Adipocyte (in vitro differentiated cells): ENCODE data around the gene ATG101.

Source experiments
- DNase-seq: peaks from one replicate; pipeline ENCODE4 v3.0.0-alpha.2; 2015; ENCODE audit warnings: low read depth
- H3K27me3 ChIP-seq: replicated peaks from 2 replicates; pipeline ENCODE4 v1.7.0; 2013; ENCODE audit warnings: mild to moderate bottlenecking, low read length, moderate library complexity; ENCODE audit not compliant: control insufficient read depth, insufficient read depth
- H3K36me3 ChIP-seq: 2 replicates; pipeline ENCODE4 v1.7.0; 2013; ENCODE audit warnings: low read length, mild to moderate bottlenecking, moderate library complexity; ENCODE audit not compliant: control insufficient read depth, insufficient read depth, severe bottlenecking
- H3K4me1 ChIP-seq: 2 replicates; pipeline ENCODE4 v1.7.0; 2013; ENCODE audit warnings: mild to moderate bottlenecking, low read length, moderate library complexity; ENCODE audit not compliant: control insufficient read depth, insufficient read depth
- H3K4me3 ChIP-seq: 2 replicates; pipeline ENCODE4 v1.7.0; 2013; ENCODE audit warnings: mild to moderate bottlenecking, low read length, moderate library complexity
- H3K9ac ChIP-seq: 2 replicates; pipeline ENCODE4 v1.7.0; 2013; ENCODE audit warnings: mild to moderate bottlenecking, low read length, moderate library complexity
- H3K9me3 ChIP-seq: 2 replicates; pipeline ENCODE4 v1.7.0; 2013; ENCODE audit warnings: mild to moderate bottlenecking, low read length, moderate library complexity; ENCODE audit not compliant: control insufficient read depth

Gene ATG101

DNA sequence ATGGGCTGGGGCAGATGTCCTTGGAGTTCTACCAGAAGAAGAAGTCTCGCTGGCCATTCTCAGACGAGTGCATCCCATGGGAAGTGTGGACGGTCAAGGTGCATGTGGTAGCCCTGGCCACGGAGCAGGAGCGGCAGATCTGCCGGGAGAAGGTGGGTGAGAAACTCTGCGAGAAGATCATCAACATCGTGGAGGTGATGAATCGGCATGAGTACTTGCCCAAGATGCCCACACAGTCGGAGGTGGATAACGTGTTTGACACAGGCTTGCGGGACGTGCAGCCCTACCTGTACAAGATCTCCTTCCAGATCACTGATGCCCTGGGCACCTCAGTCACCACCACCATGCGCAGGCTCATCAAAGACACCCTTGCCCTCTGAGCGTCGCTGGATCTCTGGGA lies 7.0 kb downstream of the ATG101 start:
- peaks cover 46% of the 10 kb centered on the region for H3K36me3 ChIP-seq
- no peak overlapping the region for H3K9ac ChIP-seq
- H3K27me3 ChIP-seq, result no peaks in the 10 kb centered on the region
- H3K9me3 ChIP-seq, result no peaks in the 10 kb centered on the region
- no peak for DNase-seq
- H3K4me3 ChIP-seq, result no peak overlapping the region
- H3K4me1 ChIP-seq, result peaks cover 26% of the 10 kb centered on the region

DNA sequence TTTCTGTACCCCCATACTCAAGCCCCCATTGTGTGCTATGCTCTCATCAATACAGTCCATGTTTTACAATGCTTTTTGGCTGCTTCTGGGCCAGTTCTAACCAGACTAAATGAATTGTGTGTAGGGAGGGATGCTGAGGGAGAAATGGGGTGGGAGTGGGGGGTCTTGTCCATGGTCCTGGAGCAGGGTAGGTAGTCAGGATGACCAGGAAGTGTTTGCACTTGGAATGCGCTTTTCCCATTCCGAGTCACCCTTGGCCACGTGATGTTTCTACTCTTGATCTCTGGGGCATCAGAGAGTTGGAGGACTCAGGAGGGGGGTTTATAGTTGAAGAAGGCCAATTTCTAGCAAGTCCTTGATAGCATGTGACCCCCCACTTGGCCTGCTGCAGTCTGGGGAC lies 8.5 kb downstream of the ATG101 start:
- Histone ChIP-seq H3K9me3 (no peaks in the 10 kb centered on the region), H3K27me3 (no peaks in the 10 kb centered on the region), H3K9ac (no peak overlapping the region), H3K4me1 (peaks cover 32% of the 10 kb centered on the region), H3K36me3 (peaks cover 44% of the 10 kb centered on the region), H3K4me3 (no peak overlapping the region)
- DNase-seq, result no peak

DNA sequence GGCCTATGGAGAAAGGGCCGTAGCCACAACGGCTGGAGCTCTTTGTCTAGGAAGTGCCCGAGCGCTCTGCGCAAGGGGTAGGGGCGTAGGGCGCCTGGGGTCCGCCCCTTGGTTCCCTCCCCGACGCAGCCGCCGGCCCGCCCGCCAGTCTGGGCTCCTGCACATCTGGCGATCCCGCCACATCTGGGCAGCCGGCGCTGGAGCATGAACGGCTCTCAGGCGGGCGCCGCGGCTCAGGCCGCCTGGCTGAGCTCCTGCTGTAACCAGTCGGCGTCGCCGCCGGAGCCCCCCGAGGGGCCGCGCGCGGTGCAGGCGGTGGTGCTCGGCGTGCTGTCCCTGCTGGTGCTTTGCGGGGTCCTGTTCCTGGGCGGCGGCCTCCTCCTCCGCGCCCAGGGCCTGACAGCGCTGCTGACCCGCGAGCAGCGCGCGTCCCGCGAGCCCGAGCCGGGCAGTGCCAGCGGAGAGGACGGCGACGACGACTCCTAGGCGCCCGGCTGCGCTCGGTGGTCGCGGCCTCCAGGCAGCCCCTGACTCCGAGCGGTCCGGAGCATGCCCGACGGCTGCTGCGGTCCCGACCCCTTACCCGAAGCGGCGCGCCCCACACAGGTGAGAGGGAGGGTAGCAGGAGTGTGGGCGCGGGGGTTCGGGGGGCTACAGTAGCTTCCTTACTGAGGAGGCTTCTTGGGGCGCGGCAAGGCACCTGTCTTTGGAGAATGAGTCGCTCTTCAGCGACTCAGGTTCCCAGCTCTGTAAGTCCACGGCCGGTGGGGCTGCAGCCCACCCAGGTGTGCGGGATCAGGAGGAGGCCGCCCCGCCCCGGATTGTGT lies 10.0 kb downstream of the ATG101 start, which contains the start of gene SMIM41:
TSS of gene SMIM41 (plus strand) at position 129 of the 827 bp plus-strand sequence. CDS start at position 205, 76 bp downstream.
- H3K9ac ChIP-seq, result no peak within 1 kb of the TSS
- peaks cover 32% of the 10 kb centered on the region for H3K36me3 ChIP-seq
- peaks cover 21% of the 10 kb centered on the region for H3K4me1 ChIP-seq
- no peak within 1 kb of the TSS for H3K4me3 ChIP-seq
- DNase-seq, result no peak
- no peaks in the 10 kb centered on the region for H3K27me3 ChIP-seq
- H3K9me3 ChIP-seq, result no peaks in the 10 kb centered on the region

DNA sequence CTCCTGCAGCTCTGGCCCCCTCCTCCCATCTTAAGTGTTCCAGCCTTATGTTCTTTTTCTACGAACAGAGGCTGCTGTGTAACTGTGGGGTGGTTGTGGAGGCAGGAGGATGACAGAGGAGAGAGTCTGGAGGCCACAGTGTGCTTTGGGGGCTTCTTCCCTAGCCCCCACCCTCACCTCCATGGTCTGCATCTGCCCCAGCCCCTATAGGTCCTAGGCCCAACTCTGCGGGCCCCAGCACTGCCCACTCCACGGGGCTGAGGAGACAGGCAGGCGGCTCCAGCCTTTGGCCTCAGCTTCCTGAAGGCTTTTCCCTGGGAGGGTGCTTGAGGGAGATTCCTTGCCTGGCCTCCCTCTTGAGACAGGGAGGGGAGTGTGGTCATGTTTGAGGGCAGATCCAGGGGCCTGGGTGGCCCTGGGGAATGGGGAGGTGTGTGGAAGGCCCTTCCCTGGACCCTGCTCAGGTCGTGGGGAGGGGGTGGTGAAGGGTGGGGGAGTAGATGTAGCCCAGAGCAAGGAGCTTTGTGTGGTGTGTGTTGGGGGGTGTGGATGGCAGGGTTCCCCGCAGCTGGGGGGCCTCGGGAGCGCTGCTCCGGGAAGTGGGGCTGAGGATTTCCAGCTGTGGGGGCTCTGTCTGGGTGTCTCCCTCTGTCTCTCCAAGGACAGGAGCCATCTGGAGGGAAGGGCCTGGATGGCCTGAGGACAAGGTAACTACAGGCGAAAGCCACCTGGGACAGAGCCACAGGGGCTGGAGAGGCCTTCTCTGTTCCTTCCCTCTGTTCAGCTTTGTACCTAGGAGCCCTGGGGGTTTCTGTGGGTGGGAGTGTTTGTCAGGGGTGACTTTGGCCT lies 10.8 kb downstream of the ATG101 start:
- H3K36me3 ChIP-seq, result peaks cover 24% of the 10 kb centered on the region
- no peak for DNase-seq
- no peak overlapping the region for H3K4me3 ChIP-seq
- H3K4me1 ChIP-seq, result peaks cover 21% of the 10 kb centered on the region
- H3K9ac ChIP-seq, result no peak overlapping the region
- no peaks in the 10 kb centered on the region for H3K27me3 ChIP-seq
- no peaks in the 10 kb centered on the region for H3K9me3 ChIP-seq

DNA sequence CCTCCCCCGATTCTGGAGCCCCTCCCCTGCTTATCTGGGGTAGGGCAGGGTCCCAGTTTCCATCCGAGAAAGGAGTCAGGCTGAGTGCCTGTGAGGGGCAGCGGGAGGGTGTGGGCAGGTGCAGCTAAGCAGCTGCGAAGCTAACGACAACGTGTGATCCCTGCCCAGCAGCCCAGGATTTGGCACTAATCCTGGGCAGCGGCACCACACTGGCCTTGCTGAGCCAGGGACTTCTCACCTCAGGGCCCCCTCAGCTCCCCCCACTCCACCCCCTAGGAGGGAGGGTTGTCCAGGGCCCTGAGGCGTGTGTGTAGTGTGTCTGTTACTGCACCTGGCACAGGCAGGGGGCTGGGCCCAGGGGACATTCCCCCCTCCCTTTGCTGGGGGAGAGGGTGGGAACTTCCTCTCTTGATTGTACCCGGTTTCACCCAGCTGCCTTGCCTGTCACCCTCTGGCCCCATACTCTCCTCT lies 11.5 kb downstream of the ATG101 start:
- peaks cover 19% of the 10 kb centered on the region for H3K36me3 ChIP-seq
- peaks cover 21% of the 10 kb centered on the region for H3K4me1 ChIP-seq
- H3K9ac ChIP-seq, result peak overlapping the region; percentile 54
- DNase-seq, result no peak
- no peak overlapping the region for H3K4me3 ChIP-seq
- H3K27me3 ChIP-seq, result no peaks in the 10 kb centered on the region
- no peaks in the 10 kb centered on the region for H3K9me3 ChIP-seq

DNA sequence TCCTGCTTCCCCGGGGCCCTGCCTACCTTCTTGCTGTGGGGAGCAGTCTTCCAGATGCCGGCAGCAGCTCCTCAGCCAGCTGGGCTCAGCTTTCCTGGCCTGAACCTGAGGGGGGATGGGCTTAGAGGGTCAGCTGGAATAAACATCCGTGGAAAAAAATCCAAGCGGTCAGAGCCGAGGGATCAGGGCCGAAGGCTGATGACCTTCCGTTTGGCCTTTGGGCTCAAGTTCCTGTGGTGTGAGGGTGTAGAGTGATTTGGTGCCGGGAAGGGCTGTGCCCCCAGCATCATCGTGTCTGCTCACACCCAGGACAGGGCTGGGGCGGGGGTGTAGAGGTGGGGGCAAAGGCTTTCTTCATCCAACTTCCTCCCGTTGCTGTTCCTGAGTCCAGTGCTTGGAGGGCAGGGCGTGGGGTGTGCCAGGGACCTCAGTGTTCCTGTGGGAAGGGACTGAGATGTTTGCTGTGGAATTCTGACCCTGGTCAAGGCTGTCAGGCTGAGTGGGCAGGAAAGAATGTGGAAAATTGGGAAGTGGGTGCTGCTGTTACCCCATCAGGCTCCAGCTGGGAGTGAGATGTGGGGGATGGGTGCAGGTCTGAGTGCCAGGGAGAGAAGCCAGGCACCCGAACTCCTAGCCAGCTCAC lies 12.4 kb downstream of the ATG101 start:
- Histone ChIP-seq H3K36me3 (peaks cover 11% of the 10 kb centered on the region), H3K27me3 (peaks cover 4% of the 10 kb centered on the region), H3K9ac (peak overlapping the region; percentile 54), H3K4me1 (peaks cover 21% of the 10 kb centered on the region), H3K9me3 (no peaks in the 10 kb centered on the region), H3K4me3 (no peak overlapping the region)
- peak; percentile 32 for DNase-seq

DNA sequence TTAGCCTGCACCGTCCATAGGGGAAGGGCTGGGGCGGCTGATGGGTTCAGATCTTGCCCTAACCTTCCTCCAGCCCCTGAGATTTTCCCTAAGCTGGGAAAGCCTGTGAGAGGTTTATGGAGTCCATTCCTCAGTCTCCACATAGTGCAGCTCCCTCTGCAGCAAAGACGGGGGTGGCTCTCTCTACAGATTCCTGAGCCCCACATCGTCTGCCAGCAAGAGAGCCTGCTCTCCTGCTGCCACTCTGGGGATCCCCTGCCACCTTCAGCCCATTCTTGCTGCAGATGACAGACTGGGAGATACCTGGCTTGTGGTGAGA lies 12.8 kb downstream of the ATG101 start:
- Histone ChIP-seq H3K9ac (no peak overlapping the region), H3K27me3 (peaks cover 5% of the 10 kb centered on the region), H3K36me3 (peaks cover 7% of the 10 kb centered on the region), H3K4me1 (peaks cover 21% of the 10 kb centered on the region), H3K9me3 (no peaks in the 10 kb centered on the region), H3K4me3 (no peak overlapping the region)
- no peak for DNase-seq

DNA sequence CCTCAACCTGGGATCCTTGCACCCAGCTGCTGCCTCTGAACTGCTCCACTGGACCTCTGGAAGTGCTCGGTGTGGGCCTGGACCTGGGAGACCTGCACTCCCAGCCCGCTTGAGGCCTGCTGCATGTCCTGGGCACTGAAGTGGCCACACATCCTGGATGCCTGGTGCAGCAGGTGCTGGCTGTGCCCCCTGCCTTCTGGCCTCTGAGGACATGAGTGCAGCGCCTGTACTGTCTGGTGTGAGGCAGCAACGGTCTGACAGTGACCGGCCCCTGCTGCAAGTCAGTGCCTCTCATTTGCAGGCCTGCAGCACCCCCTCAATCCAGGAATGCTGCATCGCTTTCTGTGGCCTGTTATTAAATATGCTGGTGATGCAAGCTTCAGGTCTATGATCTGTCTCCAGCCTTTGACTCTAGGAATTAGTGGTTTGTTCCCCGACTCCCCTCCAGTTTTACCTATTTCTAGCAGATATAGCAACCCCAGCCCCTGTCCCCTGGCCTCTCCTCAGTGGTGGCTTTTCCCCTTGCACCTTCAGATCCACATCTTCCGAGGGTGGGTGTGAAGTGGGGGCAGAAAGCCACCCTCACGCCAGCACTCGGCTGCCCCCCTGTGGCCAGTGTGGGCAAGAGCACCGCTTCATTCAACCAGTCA lies 13.3 kb downstream of the ATG101 start:
- H3K9ac ChIP-seq, result no peak overlapping the region
- peak; percentile 83 for DNase-seq
- no peak overlapping the region for H3K4me3 ChIP-seq
- H3K36me3 ChIP-seq, result peaks cover 2% of the 10 kb centered on the region
- peaks cover 9% of the 10 kb centered on the region for H3K27me3 ChIP-seq
- H3K9me3 ChIP-seq, result no peaks in the 10 kb centered on the region
- peaks cover 21% of the 10 kb centered on the region for H3K4me1 ChIP-seq

DNA sequence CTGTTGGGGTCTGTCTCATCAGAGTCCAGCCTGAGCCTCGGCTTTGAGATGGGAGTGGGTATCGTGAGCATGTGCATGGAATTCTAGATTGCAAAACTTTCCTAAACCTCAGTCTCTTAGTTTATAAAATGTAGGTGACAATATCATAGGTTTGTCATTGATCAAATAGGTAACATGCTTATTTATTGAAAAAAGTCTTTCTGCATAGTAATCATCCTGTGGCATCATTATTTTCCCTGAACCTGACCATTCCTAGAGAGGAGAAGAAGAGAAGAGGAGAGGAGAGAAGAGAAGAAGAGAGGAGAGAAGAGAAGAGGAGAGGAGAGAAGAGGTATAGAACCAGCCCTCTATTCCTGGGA lies 13.8 kb downstream of the ATG101 start:
- no peaks in the 10 kb centered on the region for H3K9me3 ChIP-seq
- peaks cover 12% of the 10 kb centered on the region for H3K27me3 ChIP-seq
- peaks cover 21% of the 10 kb centered on the region for H3K4me1 ChIP-seq
- no peak overlapping the region for H3K9ac ChIP-seq
- no peak overlapping the region for H3K4me3 ChIP-seq
- no peaks in the 10 kb centered on the region for H3K36me3 ChIP-seq
- no peak for DNase-seq

DNA sequence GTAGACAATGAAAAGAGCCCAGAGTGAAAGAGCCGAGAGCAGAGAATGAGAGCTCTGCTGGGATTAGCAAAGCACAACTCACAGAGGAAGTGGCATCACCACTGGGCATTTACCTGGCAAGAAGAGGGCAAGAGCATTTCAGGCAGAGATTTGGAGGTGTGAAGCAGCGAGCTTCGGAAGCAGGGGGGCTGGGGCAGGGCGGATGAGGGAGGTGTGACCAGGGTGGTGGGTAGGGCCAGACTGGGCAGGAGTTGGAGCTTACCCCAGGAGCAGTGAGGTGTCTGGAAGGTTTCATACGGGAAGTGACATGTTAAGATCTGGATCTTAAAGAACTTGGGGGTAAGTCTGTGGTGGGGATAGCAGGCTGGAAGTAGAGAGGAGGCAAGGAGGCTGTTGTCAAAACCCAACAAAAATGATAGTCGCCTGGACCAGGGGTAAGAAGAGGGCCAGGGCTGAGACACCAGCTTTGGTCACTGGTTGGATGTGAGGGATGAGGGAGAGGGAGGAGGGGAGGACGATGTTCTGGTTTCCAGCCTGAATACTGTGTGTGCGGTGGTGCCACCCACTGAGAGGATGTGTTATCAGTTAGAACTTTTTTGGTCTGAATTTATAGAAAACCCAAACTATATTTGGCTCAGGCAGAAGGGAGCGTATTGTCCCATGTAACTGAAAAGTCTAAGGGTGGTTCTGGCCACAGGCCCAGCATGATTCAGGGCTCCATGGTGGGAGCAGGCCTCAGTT lies 14.9 kb downstream of the ATG101 start:
- Histone ChIP-seq H3K27me3 (peaks cover 16% of the 10 kb centered on the region), H3K4me3 (no peak overlapping the region), H3K9ac (no peak overlapping the region), H3K4me1 (peaks cover 21% of the 10 kb centered on the region), H3K36me3 (no peaks in the 10 kb centered on the region), H3K9me3 (no peaks in the 10 kb centered on the region)
- no peak for DNase-seq
